ENCODE measurements around the gene ADAM22. TPM values are rescaled to one million over a fixed set of nuclear protein-coding genes. Genes with fewer than 3 reads are reported as not detected.

ADAM22 gene
- polyA plus RNA-seq, 1 donor from 2014 or later, result 46.3 TPM

GRCh38 chr7:88200789-88201188 is 266.7 kb downstream of the ADAM22 start:
- H3K27me3 ChIP-seq (ENCODE audit: insufficient read depth, low read depth, low read length), result no peaks in the 10 kb centered on the region
- H3K27ac ChIP-seq (ENCODE audit: low read length), result no peak overlapping the region

GRCh38 chr7:88201305-88201704 is 267.3 kb downstream of the ADAM22 start:
- Histone ChIP-seq H3K9me2 (ENCODE audit: insufficient read depth, low read length) (no peaks in the 10 kb centered on the region), H2AFZ (ENCODE audit: low read depth, low read length) (no peak overlapping the region), H3K4me3 (ENCODE audit: low read length) (no peak overlapping the region), H3F3A (ENCODE audit: insufficient read depth, low read length, poor library complexity, severe bottlenecking) (no peaks in the 10 kb centered on the region), H4K20me1 (ENCODE audit: insufficient read depth) (no peaks in the 10 kb centered on the region), H3K36me3 (ENCODE audit: insufficient read depth, low read length) (peaks cover 23% of the 10 kb centered on the region), H3K27ac (ENCODE audit: low read length) (no peak overlapping the region), H3K4me2 (ENCODE audit: low read length) (no peak overlapping the region), H3K9ac (ENCODE audit: low read length) (no peak overlapping the region), H3K27me3 (ENCODE audit: insufficient read depth, low read depth, low read length) (no peaks in the 10 kb centered on the region), H3K79me2 (replicated peaks; ENCODE audit: insufficient read depth, low read length) (no peaks in the 10 kb centered on the region), H3K9me3 (ENCODE audit: low read length) (no peaks in the 10 kb centered on the region)
- no peak for TF ChIP-seq POLR2AphosphoS5 (IDR thresholded peaks at IDR 0.05)
- no peak for TF ChIP-seq RAD21 (conservative IDR thresholded peaks at IDR 0.05)
- no peak for TF ChIP-seq CTCF (IDR thresholded peaks at IDR 0.05; ENCODE audit: poor library complexity, severe bottlenecking)
- TF ChIP-seq MXI1 (conservative IDR thresholded peaks at IDR 0.05; ENCODE audit: poor library complexity, severe bottlenecking), result no peak
- no peak for TF ChIP-seq SMC3 (conservative IDR thresholded peaks at IDR 0.05; ENCODE audit: poor library complexity)
- TF ChIP-seq, protein P1, sequence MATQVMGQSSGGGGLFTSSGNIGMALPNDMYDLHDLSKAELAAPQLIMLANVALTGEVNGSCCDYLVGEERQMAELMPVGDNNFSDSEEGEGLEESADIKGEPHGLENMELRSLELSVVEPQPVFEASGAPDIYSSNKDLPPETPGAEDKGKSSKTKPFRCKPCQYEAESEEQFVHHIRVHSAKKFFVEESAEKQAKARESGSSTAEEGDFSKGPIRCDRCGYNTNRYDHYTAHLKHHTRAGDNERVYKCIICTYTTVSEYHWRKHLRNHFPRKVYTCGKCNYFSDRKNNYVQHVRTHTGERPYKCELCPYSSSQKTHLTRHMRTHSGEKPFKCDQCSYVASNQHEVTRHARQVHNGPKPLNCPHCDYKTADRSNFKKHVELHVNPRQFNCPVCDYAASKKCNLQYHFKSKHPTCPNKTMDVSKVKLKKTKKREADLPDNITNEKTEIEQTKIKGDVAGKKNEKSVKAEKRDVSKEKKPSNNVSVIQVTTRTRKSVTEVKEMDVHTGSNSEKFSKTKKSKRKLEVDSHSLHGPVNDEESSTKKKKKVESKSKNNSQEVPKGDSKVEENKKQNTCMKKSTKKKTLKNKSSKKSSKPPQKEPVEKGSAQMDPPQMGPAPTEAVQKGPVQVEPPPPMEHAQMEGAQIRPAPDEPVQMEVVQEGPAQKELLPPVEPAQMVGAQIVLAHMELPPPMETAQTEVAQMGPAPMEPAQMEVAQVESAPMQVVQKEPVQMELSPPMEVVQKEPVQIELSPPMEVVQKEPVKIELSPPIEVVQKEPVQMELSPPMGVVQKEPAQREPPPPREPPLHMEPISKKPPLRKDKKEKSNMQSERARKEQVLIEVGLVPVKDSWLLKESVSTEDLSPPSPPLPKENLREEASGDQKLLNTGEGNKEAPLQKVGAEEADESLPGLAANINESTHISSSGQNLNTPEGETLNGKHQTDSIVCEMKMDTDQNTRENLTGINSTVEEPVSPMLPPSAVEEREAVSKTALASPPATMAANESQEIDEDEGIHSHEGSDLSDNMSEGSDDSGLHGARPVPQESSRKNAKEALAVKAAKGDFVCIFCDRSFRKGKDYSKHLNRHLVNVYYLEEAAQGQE (IDR thresholded peaks at IDR 0.05; ENCODE audit: borderline replicate concordance), result no peak

More at GRCh38 chr7:88200789-88201188, 266.7 kb downstream of the ADAM22 start:
- peaks cover 17% of the 10 kb centered on the region for H3K36me3 ChIP-seq (ENCODE audit: insufficient read depth, low read length)
- no peak for TF ChIP-seq EP300 (conservative IDR thresholded peaks at IDR 0.05; ENCODE audit: poor library complexity, severe bottlenecking)
- TF ChIP-seq CTCF (IDR thresholded peaks at IDR 0.05; ENCODE audit: poor library complexity, severe bottlenecking), result no peak
- TF ChIP-seq TAF1 (IDR thresholded peaks at IDR 0.05; ENCODE audit: low read depth), result no peak
- TF ChIP-seq MXI1 (conservative IDR thresholded peaks at IDR 0.05; ENCODE audit: poor library complexity, severe bottlenecking), result no peak
- TF ChIP-seq EZH2 (IDR thresholded peaks at IDR 0.05; ENCODE audit: borderline replicate concordance, insufficient read depth, low read length, poor library complexity, severe bottlenecking), result no peak
- TF ChIP-seq, protein P1 (IDR thresholded peaks at IDR 0.05; ENCODE audit: borderline replicate concordance), result no peak
- no peak for TF ChIP-seq RAD21 (conservative IDR thresholded peaks at IDR 0.05)
- TF ChIP-seq POLR2AphosphoS5 (IDR thresholded peaks at IDR 0.05), result no peak
- TF ChIP-seq SMC3 (conservative IDR thresholded peaks at IDR 0.05; ENCODE audit: poor library complexity), result no peak
- no peak overlapping the region for H2AFZ ChIP-seq (ENCODE audit: low read depth, low read length)
- H4K20me1 ChIP-seq (ENCODE audit: insufficient read depth), result no peaks in the 10 kb centered on the region
- H3F3A ChIP-seq (ENCODE audit: insufficient read depth, low read length, poor library complexity, severe bottlenecking), result no peaks in the 10 kb centered on the region
- H3K79me2 ChIP-seq (replicated peaks; ENCODE audit: insufficient read depth, low read length), result no peaks in the 10 kb centered on the region
- H3K9me2 ChIP-seq (ENCODE audit: insufficient read depth, low read length), result no peaks in the 10 kb centered on the region
- H3K9me3 ChIP-seq (ENCODE audit: low read length), result no peaks in the 10 kb centered on the region
- H3K9ac ChIP-seq (ENCODE audit: low read length), result no peak overlapping the region
- no peak overlapping the region for H3K4me2 ChIP-seq (ENCODE audit: low read length)
- H3K4me3 ChIP-seq (ENCODE audit: low read length), result no peak overlapping the region
